HG02973 (cell line): ENCODE results near the gene TRAF1.

ENCODE experiments used
- ATAC-seq: cut with Tn5 transposase; IDR thresholded peaks from one replicate; pipeline ENCODE4 v1.9.1; 2021; ENCODE audit warnings: moderate library complexity; ENCODE audit not compliant: unreplicated experiment

The TRAF1 gene

GRCh38 chr9:120910643-120911042 lies 16.0 kb downstream of the TRAF1 start:
- ATAC-seq, result no peak

- no peak for ATAC-seq
Observed at GRCh38 chr9:120909904-120910303, 16.7 kb downstream of the TRAF1 start.

- ATAC-seq, result no peak
Observed at GRCh38 chr9:120905315-120906164, 21.1 kb downstream of the TRAF1 start.

- no peak for ATAC-seq
Observed at GRCh38 chr9:120904978-120905301, 21.7 kb downstream of the TRAF1 start.

GRCh38 chr9:120904061-120904977 lies 22.3 kb downstream of the TRAF1 start:
- ATAC-seq, result no peak

- no peak for ATAC-seq
Observed at GRCh38 chr9:120902569-120903535, 23.7 kb downstream of the TRAF1 start.

- ATAC-seq, result no peak
Observed at GRCh38 chr9:120901755-120902568, 24.6 kb downstream of the TRAF1 start.

GRCh38 chr9:120900824-120901223 lies 25.8 kb downstream of the TRAF1 start:
- ATAC-seq, result no peak

- no peak for ATAC-seq
Observed at GRCh38 chr9:120899490-120900068, 27.0 kb downstream of the TRAF1 start.

GRCh38 chr9:120898396-120898795 lies 28.2 kb downstream of the TRAF1 start:
- no peak for ATAC-seq

- ATAC-seq, result no peak
Observed at GRCh38 chr9:120895951-120896350, 30.6 kb downstream of the TRAF1 start.

GRCh38 chr9:120894321-120895148 lies 32.1 kb downstream of the TRAF1 start:
- no peak for ATAC-seq

GRCh38 chr9:120893611-120894307 lies 32.8 kb downstream of the TRAF1 start:
- ATAC-seq, result no peak

GRCh38 chr9:120892748-120893610 lies 33.6 kb downstream of the TRAF1 start:
- ATAC-seq, result peak; percentile 65

- ATAC-seq, result peak; percentile 29
Observed at GRCh38 chr9:120891884-120892747, 34.5 kb downstream of the TRAF1 start.

GRCh38 chr9:120891245-120891883 lies 35.2 kb downstream of the TRAF1 start:
- no peak for ATAC-seq
